ENCODE measurements around the gene SRRT. TPM values are rescaled to one million over a fixed set of nuclear protein-coding genes. Genes with fewer than 3 reads are reported as not detected.

SRRT gene
- total and polyA plus RNA-seq, 2 of the 4 experiments (the other 2 are of a cell fraction), result 41.4 to 93.5 TPM

GRCh38 chr7:100861616-100861985 lies 13.3 kb upstream of the SRRT start:
- Histone ChIP-seq H3K9ac (ENCODE audit: low read depth, low read length) (no peak overlapping the region), H4K5ac (ENCODE audit: low read depth, low read length) (no peak overlapping the region), H3K36me3 (ENCODE audit: control insufficient read depth, insufficient read depth, low read length) (peaks cover 31% of the 10 kb centered on the region), H4K91ac (ENCODE audit: insufficient read depth, low read depth, low read length) (no peak overlapping the region), H2BK120ac (ENCODE audit: low read depth, low read length) (no peak overlapping the region), H4K20me1 (ENCODE audit: insufficient read depth, low read length) (no peaks in the 10 kb centered on the region; the same call in 1 of the 2 replicates), H4K8ac (ENCODE audit: low read depth in 2 of 2, low read length in 2 of 2) (no peak overlapping the region), H3K4me3 (ENCODE audit: insufficient read depth, low read depth, low read length) (no peak overlapping the region), H3K14ac (replicated peaks; ENCODE audit: low read depth, low read length) (no peak overlapping the region), H3K79me1 (ENCODE audit: low read depth in 1 of 2, low read length in 2 of 2) (peaks cover 6 to 11% of the 10 kb centered on the region in 2 experiments), H2AFZ (replicated peaks; ENCODE audit: low read length, poor library complexity) (no peak overlapping the region), H3K23ac (ENCODE audit: low read depth, low read length) (no peak overlapping the region), H3K9me1 (ENCODE audit: insufficient read depth, low read length) (peaks cover 2% of the 10 kb centered on the region; the same call in 1 of the 2 replicates), H2BK5ac (ENCODE audit: low read depth, low read length, poor library complexity, severe bottlenecking) (no peak overlapping the region), H2AK5ac (ENCODE audit: low read depth, low read length) (no peak overlapping the region), H3K9me3 (ENCODE audit: control insufficient read depth, insufficient read depth, low read length) (no peaks in the 10 kb centered on the region), H3K27me3 (ENCODE audit: control insufficient read depth, insufficient read depth, low read length) (no peaks in the 10 kb centered on the region), H3K18ac (ENCODE audit: low read depth, low read length) (no peak overlapping the region), H3K4me1 (ENCODE audit: control insufficient read depth, insufficient read depth, low read length) (peaks cover 7% of the 10 kb centered on the region), H2BK20ac (ENCODE audit: low read depth, low read length) (no peak overlapping the region), H2BK15ac (ENCODE audit: low read depth, low read length) (no peak overlapping the region), H3K27ac (ENCODE audit: insufficient read depth, low read length) (no peak overlapping the region), H2AK9ac (replicated peaks; ENCODE audit: low read depth, low read length, poor library complexity) (no peak overlapping the region), H3K4me2 (ENCODE audit: low read depth, low read length) (no peak overlapping the region), H3K4ac (ENCODE audit: low read depth, low read length) (no peak overlapping the region), H3K56ac (ENCODE audit: extremely low read depth, insufficient read depth, low read length) (no peak overlapping the region)
- in situ Hi-C loops (cut with MboI; ENCODE audit: low sequenced_read_pairs) (loop anchor here (25.0 kb wide), 2 partner anchors 274 to 399 kb away; partner anchors contain the start of genes FBXO24, LRCH4 and SPACDR), dilution Hi-C loops (cut with HindIII; ENCODE audit: low sequenced_read_pairs, unreplicated experiment) (no loop called here), intact Hi-C loops (cut with micrococcal nuclease) (no loop called here)
- CTCF ChIA-PET, result no interaction called here
- TF ChIP-seq FOS (IDR thresholded peaks at IDR 0.05; ENCODE audit: low read depth, low read length) (no peak), ELK1 (IDR thresholded peaks at IDR 0.05; ENCODE audit: borderline replicate concordance, low read depth, low read length) (no peak), POLR2A (IDR thresholded peaks at IDR 0.05; ENCODE audit: low read depth, low read length) (no peak), BHLHE40 (IDR thresholded peaks at IDR 0.05; ENCODE audit: low read depth, low read length) (no peak), CHD1 (IDR thresholded peaks at IDR 0.05; ENCODE audit: low read depth, low read length) (no peak)
- BruUV-seq (replicated peaks), result no TSS peak
- 100% methylated on average over 2 of the region's 14 CpGs; no CpG with 5 or more reads in 1 of the 2 experiments for WGBS, 2 experiments (ENCODE audit: extremely low coverage in 2 of 2, insufficient read length in 1 of 2)
- POLR2A ChIA-PET (ENCODE audit: unreplicated experiment), result interaction anchor here (0.6 kb wide), 1 partner anchor 282 kb away, joined by 7 read pairs; no protein-coding TSS in a partner anchor
- DNase-seq, result no peak
- no peak for ATAC-seq (ENCODE audit: low read depth)
